VCaP (cell line): ENCODE measurements around the gene ZNF12.
"Not testable (repeated sequence)": the region's sequence is repeated elsewhere in the genome, so short reads cannot be mapped to it uniquely, and the experiment has no call there.

Experiments
- H3K27ac ChIP-seq: fragments of 450-650 bp; 2 replicates; pipeline ENCODE4 v1.5.1; 2017
- CTCF ChIP-seq: fragments of 450-650 bp; conservative IDR thresholded peaks from 2 replicates; pipeline ENCODE4 v1.5.1; 2017; ENCODE audit warnings: mild to moderate bottlenecking, moderate library complexity

ZNF12 gene

GRCh38 chr7:6725003-6725402 lies 18.3 kb upstream of the ZNF12 start:
- H3K27ac ChIP-seq, result no peak overlapping the region
- no peak for TF ChIP-seq CTCF

GRCh38 chr7:6724351-6724750 lies 17.6 kb upstream of the ZNF12 start:
- not testable (repeated sequence) for H3K27ac ChIP-seq

- no peak for TF ChIP-seq CTCF
Measured at GRCh38 chr7:6718124-6718523, 11.4 kb upstream of the ZNF12 start.

GRCh38 chr7:6715898-6716297 lies 9.2 kb upstream of the ZNF12 start:
- not testable (repeated sequence) for H3K27ac ChIP-seq

More at GRCh38 chr7:6718124-6718523, 11.4 kb upstream of the ZNF12 start:
- no peak overlapping the region for H3K27ac ChIP-seq

- TF ChIP-seq CTCF, result no peak
- H3K27ac ChIP-seq, result no peak overlapping the region
Measured at GRCh38 chr7:6714360-6714759, 7.6 kb upstream of the ZNF12 start.

GRCh38 chr7:6709808-6710207 lies 3.1 kb upstream of the ZNF12 start:
- TF ChIP-seq CTCF, result no peak
- no peak overlapping the region for H3K27ac ChIP-seq

GRCh38 chr7:6708304-6708703 lies 1.6 kb upstream of the ZNF12 start:
- H3K27ac ChIP-seq, result no peak overlapping the region

GRCh38 chr7:6705959-6706665 lies 635 bp downstream of the ZNF12 start:
- peak overlapping the region; percentile 83 for H3K27ac ChIP-seq
- no peak for TF ChIP-seq CTCF

More at GRCh38 chr7:6708304-6708703, 1.6 kb upstream of the ZNF12 start:
- TF ChIP-seq CTCF, result no peak

- TF ChIP-seq CTCF, result no peak
Measured at GRCh38 chr7:6701860-6702259, 4.9 kb downstream of the ZNF12 start.

More at GRCh38 chr7:6701860-6702259, 4.9 kb downstream of the ZNF12 start:
- H3K27ac ChIP-seq, result no peak overlapping the region
